GM21526 (cell line): ENCODE measurements around the gene TRIM41.
A peak's percentile ranks its signal among the peaks of the same experiment; 100 is the strongest.
"Not testable (repeated sequence)": the region's sequence is repeated elsewhere in the genome, so short reads cannot be mapped to it uniquely, and the experiment has no call there.

Source experiments
- ATAC-seq: cut with Tn5 transposase; IDR thresholded peaks from one replicate; pipeline ENCODE4 v1.9.1; 2021; ENCODE audit warnings: moderate library complexity; ENCODE audit not compliant: unreplicated experiment, low FRiP score

The TRIM41 gene

GRCh38 chr5:181223058-181223728 is at the start of gene TRIM41:
Gene TRIM41 (plus strand): TSS chr5:181223281. CDS start chr5:181224000, 719 bp downstream.
- ATAC-seq: peak; percentile 59

GRCh38 chr5:181173420-181174342 is 49.4 kb upstream of the TRIM41 start:
- ATAC-seq: peak; percentile 40

GRCh38 chr5:181176254-181176952 is 46.7 kb upstream of the TRIM41 start:
- no peak for ATAC-seq

GRCh38 chr5:181177559-181177958 is 45.5 kb upstream of the TRIM41 start:
- ATAC-seq: not testable (repeated sequence)

- peak; percentile 55 for ATAC-seq
These were observed 41.2 kb upstream of the TRIM41 start for GRCh38 chr5:181181650-181182565.

GRCh38 chr5:181182651-181183050 is 40.4 kb upstream of the TRIM41 start:
- ATAC-seq: no peak

GRCh38 chr5:181184845-181185216 is 38.2 kb upstream of the TRIM41 start:
- no peak for ATAC-seq

- no peak for ATAC-seq
These were observed 37.5 kb upstream of the TRIM41 start for GRCh38 chr5:181185560-181185959.

GRCh38 chr5:181186022-181186421 is 37.1 kb upstream of the TRIM41 start:
- no peak for ATAC-seq

GRCh38 chr5:181186986-181187499 is 36.0 kb upstream of the TRIM41 start:
- ATAC-seq: no peak

- no peak for ATAC-seq
These were observed 35.4 kb upstream of the TRIM41 start for GRCh38 chr5:181187500-181188213.

GRCh38 chr5:181188700-181189362 is 34.2 kb upstream of the TRIM41 start:
- ATAC-seq: no peak

- ATAC-seq: no peak
These were observed 33.6 kb upstream of the TRIM41 start for GRCh38 chr5:181189363-181189961.

- ATAC-seq: no peak
These were observed 32.9 kb upstream of the TRIM41 start for GRCh38 chr5:181189962-181190710.

GRCh38 chr5:181190711-181191525 is 32.2 kb upstream of the TRIM41 start:
- peak; percentile 3 for ATAC-seq

- ATAC-seq: peak; percentile 53
These were observed 31.4 kb upstream of the TRIM41 start for GRCh38 chr5:181191526-181192336.
